IMR-90 (cell line): ENCODE results near the gene SHROOM3. TPM values are rescaled to one million over a fixed set of nuclear protein-coding genes. Genes with fewer than 3 reads are reported as not detected.

ENCODE experiments used
- ATAC-seq: fragments of 200-7000 bp; cut with Tn5 transposase; 2 replicates; pipeline ENCODE4 v1.9.1; 2020; ENCODE audit warnings: low read depth, mild to moderate bottlenecking, moderate library complexity
- BruUV-seq: library from RNA; stranded (reverse); fragments of 400-500 nt; replicated peaks from 2 replicates; lab custom pipeline; 2021; lab: Mats Ljungman, UMichigan
- CTCF ChIA-PET: fragments of 300-600 bp; formaldehyde crosslinking; extraction: SDS; loops from one replicate; lab custom pipeline; 2021; ENCODE audit warnings: antibody characterized with exemption; lab: Yijun Ruan, JAX
- POLR2A ChIA-PET: fragments of 300-600 bp; sonication (Branson Sonifier 250); formaldehyde crosslinking; loops from one replicate; lab custom pipeline; 2022; ENCODE audit warnings: antibody characterized with exemption; ENCODE audit not compliant: unreplicated experiment; lab: Charles Lee
- DNase-seq: peaks from one replicate; pipeline ENCODE4 v3.0.0; 2013
- H2AFZ ChIP-seq: replicated peaks from 2 replicates; pipeline ENCODE3; 2013; ENCODE audit warnings: low read length, mild to moderate bottlenecking; ENCODE audit not compliant: poor library complexity
- H2AK5ac ChIP-seq: 2 replicates; pipeline ENCODE4 v1.6.1; 2013; ENCODE audit warnings: low read depth, low read length, inconsistent platforms
- H2AK9ac ChIP-seq: replicated peaks from 2 replicates; pipeline ENCODE3; 2013; ENCODE audit warnings: mild to moderate bottlenecking, low read depth, low read length, moderate library complexity; ENCODE audit not compliant: poor library complexity
- H2BK120ac ChIP-seq: 2 replicates; pipeline ENCODE4 v1.6.1; 2013; ENCODE audit warnings: low read depth, low read length, inconsistent platforms
- H2BK15ac ChIP-seq: 3 replicates; pipeline ENCODE4 v1.6.1; 2013; ENCODE audit warnings: low read depth, low read length, inconsistent platforms
- H2BK20ac ChIP-seq: 2 replicates; pipeline ENCODE4 v1.6.1; 2013; ENCODE audit warnings: low read depth, mild to moderate bottlenecking, inconsistent platforms, low read length, moderate library complexity
- H2BK5ac ChIP-seq: 2 replicates; pipeline ENCODE4 v1.6.1; 2013; ENCODE audit warnings: mild to moderate bottlenecking, low read depth, low read length, inconsistent platforms; ENCODE audit not compliant: poor library complexity, severe bottlenecking
- H3K14ac ChIP-seq: replicated peaks from 2 replicates; pipeline ENCODE4 v1.6.1; 2013; ENCODE audit warnings: low read depth, low read length, inconsistent platforms
- H3K18ac ChIP-seq: 2 replicates; pipeline ENCODE4 v1.6.1; 2013; ENCODE audit warnings: low read depth, low read length, control low read depth
- H3K23ac ChIP-seq: 2 replicates; pipeline ENCODE4 v1.6.1; 2013; ENCODE audit warnings: low read depth, low read length, inconsistent platforms
- H3K27ac ChIP-seq: 2 replicates; pipeline ENCODE4 v1.5.1; 2013; ENCODE audit warnings: mild to moderate bottlenecking, control low read depth, low read length; ENCODE audit not compliant: insufficient read depth
- H3K27me3 ChIP-seq: 2 replicates; pipeline ENCODE4 v1.6.1; 2013; ENCODE audit warnings: low read length; ENCODE audit not compliant: control insufficient read depth, insufficient read depth
- H3K36me3 ChIP-seq: 2 replicates; pipeline ENCODE4 v1.6.1; 2013; ENCODE audit warnings: low read length, mixed read lengths; ENCODE audit not compliant: control insufficient read depth, insufficient read depth
- H3K4ac ChIP-seq: 2 replicates; pipeline ENCODE4 v1.6.1; 2013; ENCODE audit warnings: low read depth, low read length, inconsistent platforms
- H3K4me1 ChIP-seq: 2 replicates; pipeline ENCODE4 v1.6.1; 2013; ENCODE audit warnings: low read length, mixed read lengths; ENCODE audit not compliant: control insufficient read depth, insufficient read depth
- H3K4me2 ChIP-seq: 2 replicates; pipeline ENCODE4 v1.6.1; 2013; ENCODE audit warnings: low read depth, mild to moderate bottlenecking, control low read depth, low read length, moderate library complexity
- H3K4me3 ChIP-seq: 2 replicates; pipeline ENCODE4 v1.5.1; 2013; ENCODE audit warnings: low read depth, mild to moderate bottlenecking, control low read depth, low read length, moderate library complexity; ENCODE audit not compliant: insufficient read depth
- H3K56ac ChIP-seq: 2 replicates; pipeline ENCODE4 v1.6.1; 2013; ENCODE audit warnings: low read length, inconsistent platforms; ENCODE audit not compliant: insufficient read depth; ENCODE audit errors: extremely low read depth
- H3K79me1 ChIP-seq, 2 experiments: 2 replicates each; pipeline ENCODE4 v1.6.1; 2013; ENCODE audit warnings: low read length in 2 of 2, inconsistent platforms in 1 of 2, low read depth in 1 of 2
- H3K9ac ChIP-seq: 2 replicates; pipeline ENCODE4 v1.6.1; 2013; ENCODE audit warnings: low read depth, low read length, control low read depth
- H3K9me1 ChIP-seq: 2 replicates; pipeline ENCODE4 v1.6.1; 2013; ENCODE audit warnings: low read length, inconsistent platforms; ENCODE audit not compliant: insufficient read depth
- H3K9me3 ChIP-seq: 2 replicates; pipeline ENCODE4 v1.6.1; 2013; ENCODE audit warnings: low read length; ENCODE audit not compliant: control insufficient read depth, insufficient read depth
- H4K20me1 ChIP-seq: 2 replicates; pipeline ENCODE4 v1.6.1; 2013; ENCODE audit warnings: low read length, inconsistent platforms; ENCODE audit not compliant: insufficient read depth
- H4K5ac ChIP-seq: 2 replicates; pipeline ENCODE4 v1.6.1; 2013; ENCODE audit warnings: mild to moderate bottlenecking, low read depth, low read length, control low read depth
- H4K8ac ChIP-seq, 2 experiments: 2 replicates each; pipeline ENCODE4 v1.6.1; 2013; ENCODE audit warnings: low read depth in 2 of 2, low read length in 2 of 2, control low read depth in 1 of 2, inconsistent platforms in 1 of 2
- H4K91ac ChIP-seq: 2 replicates; pipeline ENCODE4 v1.6.1; 2013; ENCODE audit warnings: low read depth, low read length, inconsistent platforms; ENCODE audit not compliant: insufficient read depth
- BHLHE40 ChIP-seq: fragments of 150-350 bp; IDR thresholded peaks from 2 replicates; pipeline ENCODE4 v1.6.1; 2016; ENCODE audit warnings: mild to moderate bottlenecking, low read depth, low read length
- CEBPB ChIP-seq: IDR thresholded peaks from 2 replicates; pipeline ENCODE4 v1.6.1; 2012; ENCODE audit warnings: low read depth, low read length, improper control_type of control experiment
- CHD1 ChIP-seq: IDR thresholded peaks from 2 replicates; pipeline ENCODE4 v1.6.1; 2012; ENCODE audit warnings: low read depth, low read length, improper control_type of control experiment
- ELK1 ChIP-seq: fragments of 150-350 bp; IDR thresholded peaks from 2 replicates; pipeline ENCODE4 v1.6.1; 2016; ENCODE audit warnings: low read depth, mild to moderate bottlenecking, low read length, moderate library complexity, borderline replicate concordance
- FOS ChIP-seq: fragments of 150-350 bp; IDR thresholded peaks from 2 replicates; pipeline ENCODE4 v1.6.1; 2016; ENCODE audit warnings: low read depth, low read length
- MAFK ChIP-seq: IDR thresholded peaks from 2 replicates; pipeline ENCODE4 v1.6.1; 2012; ENCODE audit warnings: low read depth, low read length, improper control_type of control experiment
- MAZ ChIP-seq: IDR thresholded peaks from 2 replicates; pipeline ENCODE4 v1.6.1; 2012; ENCODE audit warnings: low read depth, mild to moderate bottlenecking, low read length, improper control_type of control experiment, moderate library complexity, borderline replicate concordance
- MXI1 ChIP-seq: IDR thresholded peaks from 2 replicates; pipeline ENCODE4 v1.6.1; 2012; ENCODE audit warnings: low read depth, mild to moderate bottlenecking, low read length, moderate library complexity, borderline replicate concordance
- NFE2L2 ChIP-seq: fragments of 150-350 bp; IDR thresholded peaks from 2 replicates; pipeline ENCODE4 v1.6.1; 2016; ENCODE audit warnings: low read depth, mild to moderate bottlenecking, low read length
- POLR2A ChIP-seq: IDR thresholded peaks from 2 replicates; pipeline ENCODE4 v1.6.1; 2012; ENCODE audit warnings: mild to moderate bottlenecking, low read depth, low read length
- RAD21 ChIP-seq: IDR thresholded peaks from 2 replicates; pipeline ENCODE4 v1.6.1; 2012; ENCODE audit warnings: low read length, improper control_type of control experiment
- RCOR1 ChIP-seq: IDR thresholded peaks from 2 replicates; pipeline ENCODE4 v1.6.1; 2012; ENCODE audit warnings: mild to moderate bottlenecking, low read length, improper control_type of control experiment; ENCODE audit not compliant: insufficient replicate concordance
- RFX5 ChIP-seq: IDR thresholded peaks from 2 replicates; pipeline ENCODE4 v1.8.0; 2012; ENCODE audit warnings: low read depth, mild to moderate bottlenecking, low read length, moderate library complexity
- SMC3 ChIP-seq: fragments of 150-350 bp; IDR thresholded peaks from 2 replicates; pipeline ENCODE4 v1.6.1; 2016; ENCODE audit warnings: low read depth, mild to moderate bottlenecking, antibody characterized with exemption, low read length, moderate library complexity
- USF2 ChIP-seq: fragments of 150-350 bp; IDR thresholded peaks from 2 replicates; pipeline ENCODE4 v1.6.1; 2017; ENCODE audit warnings: mild to moderate bottlenecking, antibody characterized with exemption, low read length, low read depth
- WGBS, 2 experiments: methylation state at CpG; one replicate each; pipeline versions ENCODE4 v1.1.5 to v1.1.7; 2013; ENCODE audit warnings: missing lambda C conversion rate in 2 of 2; ENCODE audit not compliant: insufficient read length in 1 of 2; ENCODE audit errors: extremely low coverage in 2 of 2; 5-methylcytosine and 5-hydroxymethylcytosine counted together
- dilution Hi-C: fragments of 300-500 bp; cut with HindIII; formaldehyde crosslinking; loops from one replicate; pipeline ENCODE4 v1.14.3; 2018; ENCODE audit warnings: low sequenced_read_pairs; ENCODE audit not compliant: unreplicated experiment
- in situ Hi-C: fragments of 300-500 bp; cut with MboI; formaldehyde crosslinking; loops from 3 replicates; pipeline ENCODE4 v1.14.3; 2019; ENCODE audit warnings: low sequenced_read_pairs, inconsistent platforms, mixed read lengths
- intact Hi-C: fragments of 100-400 bp; cut with micrococcal nuclease; formaldehyde crosslinking; loops from 2 replicates; pipeline ENCODE4 v1.10.0; 2022
- polyA plus RNA-seq, 3 experiments: library from polyadenylated mRNA; depleted of rRNA; stranded (reverse); fragments of >200 nt; gene quantifications; 2 replicates each; pipeline ENCODE4 v1.2.3, GENCODE V29; 2012; ENCODE audit warnings: low replicate concordance in 1 of 3
- total RNA-seq: library from RNA; depleted of rRNA; stranded (reverse); fragments of >200 nt; gene quantifications from 2 replicates; pipeline ENCODE4 v1.2.3, GENCODE V29; 2012
- TF ChIP-seq, protein P1 (sequence below): conservative IDR thresholded peaks from 2 replicates; pipeline ENCODE4 v1.5.1; 2012; ENCODE audit warnings: mild to moderate bottlenecking, low read depth, low read length, improper control_type of control experiment

Gene SHROOM3
- total and polyA plus RNA-seq, 2 of the 4 experiments (the other 2 are of a cell fraction), result 10.8 to 19.5 TPM

GRCh38 chr4:76705472-76705871 lies 270.4 kb downstream of the SHROOM3 start:
- no CpG with 5 or more reads among the region's 1 CpG for WGBS, 2 experiments
- ChIA-PET POLR2A (no interaction called here), CTCF (no interaction called here)
- Histone ChIP-seq H4K91ac (peak overlapping the region; percentile 86), H3K14ac (peak overlapping the region; percentile 74), H3K9me1 (peaks cover 33% of the 10 kb centered on the region), H3K4me1 (peaks cover 47% of the 10 kb centered on the region), H4K8ac (peak overlapping the region; percentile 57 to 89; a peak in 3 of 4 replicates), H2BK15ac (peak overlapping the region; percentile 94; the same call in 2 of the 3 replicates), H2AK9ac (no peak overlapping the region), H2AFZ (no peak overlapping the region), H3K4me2 (peak overlapping the region; percentile 61; the same call in 1 of the 2 replicates), H3K4me3 (no peak overlapping the region), H3K18ac (peak overlapping the region; percentile 97), H2BK20ac (peak overlapping the region; percentile 81; the same call in 1 of the 2 replicates), H2AK5ac (peak overlapping the region; percentile 83; the same call in 1 of the 2 replicates), H3K23ac (peak overlapping the region; percentile 74), H4K20me1 (no peaks in the 10 kb centered on the region), H3K36me3 (peaks cover 2% of the 10 kb centered on the region; the same call in 1 of the 2 replicates), H3K79me1 (peaks cover 42 to 87% of the 10 kb centered on the region in 2 experiments), H3K9me3 (no peaks in the 10 kb centered on the region), H4K5ac (peak overlapping the region; percentile 99), H3K4ac (peak overlapping the region; percentile 88), H2BK120ac (peak overlapping the region; percentile 84), H3K56ac (0 out of 2 replicates have a peak overlapping the region, but pooled peaks have one; percentile 46), H3K9ac (peak overlapping the region; percentile 47), H3K27ac (peak overlapping the region; percentile 96), H3K27me3 (no peaks in the 10 kb centered on the region), H2BK5ac (peak overlapping the region; percentile 99)
- in situ Hi-C loops, result no loop called here
- no TSS peak for BruUV-seq
- ATAC-seq (peak; percentile 43), DNase-seq (peak; percentile 74)
- intact Hi-C loops, result no loop called here
- no peak for TF ChIP-seq BHLHE40
- TF ChIP-seq RFX5, result no peak
- no peak for TF ChIP-seq NFE2L2
- TF ChIP-seq RCOR1, result no peak
- TF ChIP-seq FOS, result no peak
- no peak for TF ChIP-seq MAFK
- no peak for TF ChIP-seq RAD21
- TF ChIP-seq, protein P1, sequence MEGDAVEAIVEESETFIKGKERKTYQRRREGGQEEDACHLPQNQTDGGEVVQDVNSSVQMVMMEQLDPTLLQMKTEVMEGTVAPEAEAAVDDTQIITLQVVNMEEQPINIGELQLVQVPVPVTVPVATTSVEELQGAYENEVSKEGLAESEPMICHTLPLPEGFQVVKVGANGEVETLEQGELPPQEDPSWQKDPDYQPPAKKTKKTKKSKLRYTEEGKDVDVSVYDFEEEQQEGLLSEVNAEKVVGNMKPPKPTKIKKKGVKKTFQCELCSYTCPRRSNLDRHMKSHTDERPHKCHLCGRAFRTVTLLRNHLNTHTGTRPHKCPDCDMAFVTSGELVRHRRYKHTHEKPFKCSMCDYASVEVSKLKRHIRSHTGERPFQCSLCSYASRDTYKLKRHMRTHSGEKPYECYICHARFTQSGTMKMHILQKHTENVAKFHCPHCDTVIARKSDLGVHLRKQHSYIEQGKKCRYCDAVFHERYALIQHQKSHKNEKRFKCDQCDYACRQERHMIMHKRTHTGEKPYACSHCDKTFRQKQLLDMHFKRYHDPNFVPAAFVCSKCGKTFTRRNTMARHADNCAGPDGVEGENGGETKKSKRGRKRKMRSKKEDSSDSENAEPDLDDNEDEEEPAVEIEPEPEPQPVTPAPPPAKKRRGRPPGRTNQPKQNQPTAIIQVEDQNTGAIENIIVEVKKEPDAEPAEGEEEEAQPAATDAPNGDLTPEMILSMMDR, result no peak
- TF ChIP-seq SMC3, result no peak
- TF ChIP-seq USF2, result no peak
- TF ChIP-seq CEBPB, result no peak
- TF ChIP-seq MAZ, result no peak
- TF ChIP-seq ELK1, result no peak
- TF ChIP-seq POLR2A, result no peak
- TF ChIP-seq MXI1, result no peak
- TF ChIP-seq CHD1, result no peak
- dilution Hi-C loops, result no loop called here
